Measurements from ENCODE around the gene TUB.

The TUB gene

DNA sequence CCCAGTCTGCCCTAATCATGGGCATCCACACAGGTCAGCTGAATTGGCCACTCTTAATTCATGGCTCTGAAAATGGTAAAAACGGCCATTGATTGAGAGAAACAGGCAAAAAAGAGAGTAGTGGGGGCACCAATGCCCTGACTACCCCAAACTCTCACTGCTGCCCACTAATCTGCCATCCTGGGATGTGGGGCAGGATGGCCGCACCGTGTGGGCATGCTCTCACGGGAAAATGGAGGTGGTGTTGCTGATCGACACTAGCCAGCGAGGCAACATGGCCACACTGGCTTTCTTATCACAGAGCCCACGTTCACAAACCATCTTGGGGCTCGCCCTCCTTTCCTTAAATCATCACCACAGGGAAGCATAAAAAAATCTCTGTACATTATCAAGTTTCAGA lies 11.2 kb upstream of the TUB start:
- no peak for DNase-seq

DNA sequence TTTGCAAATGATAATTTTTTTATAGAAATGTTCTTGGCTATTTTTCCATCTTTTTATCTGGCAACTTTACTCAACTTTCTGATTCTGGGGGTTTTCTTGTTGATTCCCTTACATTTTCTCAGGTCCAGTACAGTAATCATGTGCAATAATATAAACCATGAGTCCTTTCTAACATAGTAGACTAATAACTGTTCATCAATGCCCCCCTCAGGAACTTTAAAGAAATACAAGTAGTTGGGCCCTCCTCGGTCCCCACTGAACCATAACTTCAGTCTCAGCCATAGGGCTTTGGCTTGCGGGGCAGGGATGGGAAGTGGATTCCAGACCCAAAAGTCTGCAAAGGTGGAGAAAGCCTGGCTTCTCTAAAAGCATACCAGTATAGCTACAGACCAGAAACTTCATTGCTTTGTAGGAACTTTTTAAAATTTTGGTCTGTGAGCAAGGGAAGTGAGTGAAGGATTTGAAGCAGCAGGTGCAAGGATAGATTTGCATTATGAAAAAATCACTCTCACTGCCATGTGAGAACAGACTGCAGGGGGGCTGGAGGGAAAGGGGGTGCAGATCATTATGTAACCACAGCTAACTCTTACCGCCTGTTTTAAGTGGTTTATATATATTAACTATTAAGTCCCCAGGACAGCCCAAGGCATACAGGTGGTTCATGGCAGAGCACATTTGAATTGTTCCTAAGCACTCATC lies 10.4 kb upstream of the TUB start:
- DNase-seq: no peak

DNA sequence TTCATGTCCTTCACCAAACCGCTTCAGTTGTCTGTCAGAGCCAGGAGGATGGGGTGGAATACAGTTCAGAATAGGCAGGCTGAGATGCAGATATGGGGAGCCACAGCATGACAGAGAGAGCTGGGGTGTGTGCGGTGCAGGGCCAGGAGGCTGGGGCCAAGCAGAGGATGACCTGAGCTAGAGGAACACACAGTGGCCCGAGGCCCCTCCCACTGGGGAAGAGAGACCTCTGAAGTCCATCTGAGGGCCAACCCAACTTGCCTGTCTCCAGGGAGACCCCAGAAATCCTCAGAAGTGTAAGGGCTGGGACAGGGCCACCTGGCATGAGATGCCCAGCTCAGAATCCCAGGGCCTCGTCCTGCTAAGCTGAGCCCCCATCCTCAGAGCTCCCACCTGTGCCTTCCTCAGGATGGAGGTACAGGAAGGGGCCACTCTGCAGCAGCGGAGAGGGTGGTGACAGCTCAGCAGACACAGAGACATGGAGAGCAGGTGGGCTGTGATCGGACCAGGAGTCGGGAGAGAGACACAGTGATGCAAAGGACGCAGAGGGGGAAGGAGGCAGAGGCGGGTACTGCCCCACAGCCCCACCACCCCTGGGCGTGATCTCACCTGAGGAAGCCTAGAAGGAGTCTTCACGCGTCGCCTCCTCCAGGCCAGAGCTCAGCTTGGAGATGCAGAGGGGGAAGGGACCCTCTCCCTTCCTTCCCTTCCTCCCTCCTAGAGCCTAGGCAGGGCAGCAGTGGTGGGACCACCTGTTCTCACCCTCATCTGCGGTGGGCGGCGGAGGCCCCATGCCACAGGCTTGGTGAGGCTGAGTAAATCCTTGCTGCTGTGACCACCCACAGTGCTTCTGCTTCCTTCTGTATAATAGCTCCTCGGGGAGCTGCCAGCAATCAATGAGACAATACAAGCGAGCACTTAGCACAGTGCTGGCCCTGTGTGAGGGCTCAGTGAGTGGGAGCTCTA lies 9.1 kb upstream of the TUB start:
- DNase-seq: no peak

DNA sequence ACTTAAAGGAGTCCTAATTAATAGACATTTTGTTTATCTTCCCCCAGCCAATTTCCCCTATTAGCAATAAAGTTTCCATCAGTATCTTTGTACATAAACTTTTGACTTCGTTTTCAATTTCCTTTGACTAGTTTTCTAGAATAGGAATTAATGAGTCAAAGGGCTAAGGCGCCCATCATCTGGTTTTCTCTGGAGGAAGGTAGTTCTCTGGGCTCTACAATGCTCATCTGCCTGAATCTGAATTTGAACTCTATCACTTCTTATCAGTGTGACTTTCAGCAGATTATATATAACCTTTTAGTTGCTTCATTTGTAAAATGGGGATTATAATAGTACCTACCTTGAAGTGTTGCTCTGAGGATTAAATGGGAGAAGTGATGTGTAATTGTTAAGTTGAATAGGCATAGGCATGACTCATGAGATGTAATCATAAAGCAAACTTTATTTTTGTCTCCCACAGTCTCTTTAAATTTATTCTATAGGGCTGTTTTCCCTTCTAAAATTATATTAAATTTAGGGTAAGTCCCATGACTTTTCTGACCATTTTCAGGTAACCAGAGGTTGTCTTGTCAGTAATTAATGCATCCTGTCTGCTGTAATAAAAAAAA lies 5.8 kb upstream of the TUB start:
- DNase-seq: no peak

DNA sequence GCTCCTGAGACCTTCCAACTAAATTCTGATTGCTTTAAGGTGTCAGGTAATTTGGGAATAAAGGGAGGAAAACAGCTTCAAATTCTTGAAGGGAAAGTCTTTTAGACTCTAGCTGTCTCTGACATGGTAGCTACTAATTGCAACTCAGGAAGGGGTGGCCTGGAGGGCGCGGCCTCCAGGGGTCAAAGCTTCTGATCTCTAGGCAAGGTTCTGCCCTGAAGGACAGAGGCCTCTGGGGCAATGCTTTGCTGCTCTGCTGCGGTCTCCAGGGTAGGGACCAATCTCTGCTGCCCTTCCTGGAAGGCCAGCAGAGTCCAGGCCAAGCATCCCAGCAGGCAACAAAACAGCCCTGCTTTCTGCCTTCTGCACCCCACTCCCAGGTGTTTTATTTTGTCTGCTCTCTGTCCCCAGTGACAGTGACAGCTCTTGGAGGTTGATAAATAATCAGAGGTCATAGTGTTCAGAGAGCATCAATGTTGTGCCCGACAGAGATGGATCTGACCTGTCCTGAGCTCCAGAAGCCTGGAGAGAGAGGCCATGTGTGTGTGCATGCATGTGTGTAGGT lies 1.8 kb upstream of the TUB start:
- DNase-seq: no peak

DNA sequence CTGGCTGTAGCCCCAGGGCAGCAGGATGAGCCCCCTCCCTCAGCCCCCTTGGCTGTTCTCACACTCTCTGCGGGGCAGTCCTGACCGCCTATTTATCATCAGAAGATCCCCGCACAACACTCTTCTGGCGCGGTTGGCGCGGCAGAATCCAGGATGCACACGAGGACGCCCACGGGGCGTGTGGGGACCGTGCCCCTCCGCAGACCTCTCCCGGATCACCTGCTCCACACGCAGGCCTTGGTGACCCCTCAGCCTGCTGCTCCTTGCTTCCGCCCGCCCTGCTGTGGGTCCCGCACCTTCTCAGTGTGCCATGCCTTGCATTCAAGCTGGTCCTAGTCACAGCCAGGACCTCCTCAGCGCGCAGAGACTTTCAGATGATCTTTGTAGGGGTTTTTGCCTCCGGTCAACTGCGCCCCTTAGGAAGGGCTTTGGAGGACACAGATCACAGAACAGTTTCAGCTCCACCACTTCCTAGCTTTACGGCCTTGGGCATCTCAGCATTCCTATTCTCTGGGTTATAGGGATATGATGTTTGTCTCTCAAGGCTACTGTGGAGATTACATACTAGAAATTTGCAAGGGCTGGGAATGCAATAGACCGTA lies 841 bp upstream of the TUB start:
- DNase-seq: no peak

DNA sequence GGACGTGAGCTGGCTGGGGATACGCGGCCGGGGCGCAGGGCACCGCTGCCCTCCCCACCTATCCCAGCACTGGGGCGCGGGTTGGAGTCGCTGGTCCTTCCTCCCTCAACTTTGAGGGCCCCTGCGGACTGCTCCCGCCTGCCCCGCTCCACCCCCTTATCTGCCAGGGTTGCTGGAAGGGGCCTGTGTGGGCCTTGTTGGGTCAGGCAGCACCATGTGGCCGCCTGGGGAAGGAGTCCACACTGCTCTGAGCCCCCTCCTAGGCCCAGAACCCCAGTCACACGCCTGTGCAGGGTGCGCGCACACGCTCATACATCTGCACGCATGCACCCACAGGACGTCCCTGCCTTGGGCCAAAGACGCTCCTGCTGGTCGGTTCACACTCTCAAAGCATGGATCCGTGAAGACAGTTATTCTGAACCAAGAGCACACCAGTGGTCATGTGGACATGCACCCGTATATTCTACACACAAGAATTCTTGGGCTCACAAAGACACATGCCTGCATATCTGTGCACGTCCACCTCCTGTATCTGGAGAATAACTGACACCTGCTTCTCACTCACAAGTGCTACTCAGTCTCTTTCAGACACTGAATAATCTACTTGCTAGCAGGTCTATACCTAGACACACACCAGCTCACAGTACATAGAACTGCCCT lies 710 bp downstream of the TUB start:
- no peak for DNase-seq

DNA sequence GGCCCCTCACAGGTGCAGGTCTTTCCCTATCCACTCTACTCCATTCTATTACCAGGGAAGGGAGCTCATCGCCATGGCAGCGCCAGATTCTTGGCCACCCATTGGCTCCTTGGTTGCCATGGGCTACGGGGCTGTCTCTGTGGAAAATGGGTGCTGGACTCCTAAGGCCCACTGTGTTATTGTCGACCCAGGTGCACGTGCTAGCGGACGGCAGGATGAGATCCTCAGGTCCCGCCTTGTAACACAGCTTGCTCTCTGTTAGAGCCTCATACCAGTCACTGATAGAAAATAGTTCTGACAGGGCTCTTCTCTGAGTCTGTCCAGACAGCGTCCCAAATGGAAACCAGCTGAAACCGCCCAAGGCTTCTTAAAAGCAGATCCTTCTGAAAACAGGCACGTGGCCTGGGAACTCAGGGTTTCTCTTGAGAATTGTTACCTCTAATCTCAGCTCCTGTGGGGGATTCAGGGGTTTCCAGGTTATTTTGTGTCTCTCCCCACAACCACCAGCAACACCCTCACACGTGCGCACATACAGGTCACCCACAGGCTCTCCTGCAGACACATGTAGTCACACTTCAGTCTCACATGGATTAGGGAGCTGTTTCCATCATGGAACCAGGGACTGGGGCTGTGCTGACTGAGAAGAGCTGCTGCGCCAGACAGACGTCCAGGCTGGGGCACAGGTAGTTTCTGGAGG lies 1.5 kb downstream of the TUB start:
- DNase-seq: no peak

DNA sequence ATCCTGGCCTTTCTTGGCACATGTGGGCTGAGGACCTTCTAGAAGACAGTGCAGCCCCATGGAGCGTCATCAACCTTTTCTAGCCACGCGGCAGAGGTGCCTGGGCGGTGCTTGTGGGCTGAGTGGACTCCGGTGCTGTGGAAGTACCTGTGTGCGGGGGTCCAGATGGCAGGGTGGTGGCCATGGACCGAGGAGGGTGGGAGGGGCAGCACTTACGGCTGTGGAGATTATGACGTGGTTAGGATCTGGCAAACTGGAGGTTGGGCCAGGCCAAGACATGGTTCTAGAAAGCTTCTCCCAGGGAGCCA lies 2.0 kb downstream of the TUB start:
- DNase-seq: no peak

DNA sequence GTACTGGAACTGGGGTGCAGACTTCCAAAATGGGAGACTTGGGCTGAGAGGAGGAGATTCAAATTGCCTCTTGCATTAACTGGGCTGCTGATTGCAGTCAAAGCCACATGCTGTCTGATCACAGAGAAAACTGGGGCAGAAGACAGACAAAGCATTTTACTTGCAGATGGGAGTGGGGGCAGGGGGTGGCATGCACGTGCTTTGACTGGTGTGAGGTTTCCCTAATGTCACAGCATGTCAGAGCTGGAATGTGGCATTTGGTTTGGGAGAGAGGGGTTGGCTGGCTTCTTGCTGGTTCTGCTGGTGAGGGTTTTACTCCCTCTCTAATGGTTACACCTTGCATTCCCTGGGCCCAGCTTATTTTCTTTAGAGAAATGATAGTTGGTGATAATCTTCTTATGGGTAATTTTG lies 2.9 kb downstream of the TUB start:
- no peak for DNase-seq

DNA sequence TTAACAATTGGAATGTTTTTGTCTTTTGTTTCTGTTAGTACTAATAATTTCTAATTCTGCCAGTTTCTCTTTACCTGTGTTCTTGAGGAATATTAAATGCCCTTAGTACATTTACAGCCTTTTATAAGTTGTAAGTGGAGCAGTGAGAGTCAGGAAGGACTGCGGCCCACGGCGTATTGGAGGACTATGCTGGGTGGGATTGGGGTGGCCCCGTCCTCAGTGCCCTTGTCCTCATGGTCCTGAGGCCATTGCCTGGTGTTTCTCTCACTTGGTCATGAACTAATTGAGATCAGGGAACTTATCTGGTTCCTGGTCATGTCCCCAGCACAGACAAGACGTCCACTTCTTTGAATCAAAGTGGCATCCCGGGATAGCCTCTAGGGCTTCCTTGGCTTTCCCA lies 3.3 kb downstream of the TUB start:
- no peak for DNase-seq

DNA sequence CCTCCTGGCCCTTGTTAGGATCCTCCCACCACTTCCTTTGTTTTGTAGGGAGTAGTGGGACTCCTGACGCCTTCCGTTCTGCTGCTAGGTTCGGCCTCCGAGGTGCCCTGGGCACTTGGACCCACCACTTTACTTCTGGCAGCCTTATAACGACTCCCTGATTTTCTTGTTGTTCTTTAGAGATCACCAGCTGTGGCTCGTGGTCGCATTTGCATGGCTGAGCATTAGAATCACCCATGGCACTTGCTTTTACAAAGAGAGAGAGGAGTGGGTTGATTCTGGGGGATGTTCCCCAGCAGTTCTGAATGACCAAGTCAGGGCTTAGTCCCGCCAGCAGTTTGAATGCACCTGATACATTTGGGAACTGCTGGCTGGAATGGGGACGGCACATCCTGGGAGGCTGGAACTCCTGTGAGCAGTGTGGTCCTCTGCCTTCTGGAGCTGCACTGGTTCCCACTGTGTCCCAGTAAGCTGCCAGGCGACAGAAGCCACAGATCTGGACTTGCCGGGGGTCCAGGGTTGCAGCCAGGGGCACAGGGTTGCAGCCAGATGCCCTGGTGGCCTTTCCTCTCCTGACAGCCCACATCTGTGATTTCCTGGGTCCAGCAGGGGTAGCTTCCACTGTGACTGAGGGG lies 4.1 kb downstream of the TUB start:
- no peak for DNase-seq

DNA sequence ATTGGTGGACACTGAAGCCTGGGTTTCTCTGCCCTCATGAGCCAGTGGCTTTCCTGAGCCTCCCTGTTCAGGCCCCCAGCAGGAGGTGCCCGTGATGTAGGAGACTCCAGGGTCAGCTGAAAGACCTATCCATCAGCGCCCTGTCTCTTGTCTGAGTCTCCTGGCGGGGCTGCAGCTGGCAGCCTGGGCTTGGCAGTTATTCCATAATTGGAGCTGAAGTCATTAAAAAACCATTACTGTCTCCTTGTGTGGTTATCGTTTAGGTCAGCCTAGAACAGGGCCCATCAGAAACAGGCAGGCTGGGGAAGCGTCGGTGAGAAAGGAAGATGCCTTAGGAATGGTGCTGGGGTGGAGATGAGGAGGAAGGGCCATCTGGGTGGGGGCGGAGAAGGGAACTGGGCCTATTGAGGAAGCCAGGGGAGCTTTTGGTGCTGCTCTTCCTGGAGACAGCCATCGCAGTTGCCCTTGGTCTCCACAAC lies 5.0 kb downstream of the TUB start:
- no peak for DNase-seq

DNA sequence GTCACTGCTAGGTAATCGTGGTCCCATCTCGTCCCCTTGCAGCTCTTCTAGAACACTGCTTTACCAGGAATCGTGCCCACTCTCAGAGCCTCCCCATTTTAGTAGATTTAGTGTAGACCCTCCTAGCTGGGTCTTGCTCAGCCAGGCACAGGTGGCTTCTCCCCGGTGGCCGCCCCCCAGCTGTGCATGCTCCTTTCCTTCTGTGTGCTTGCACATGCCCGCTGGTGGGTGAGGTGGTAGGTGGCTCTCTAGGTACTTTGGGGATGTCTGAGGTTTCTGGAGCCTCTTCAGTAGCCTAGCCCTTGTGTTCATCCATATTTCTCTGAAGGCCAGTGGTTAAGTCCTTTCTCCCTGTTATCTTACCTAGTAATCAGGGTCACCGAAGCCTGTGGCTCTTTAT lies 5.6 kb downstream of the TUB start:
- no peak for DNase-seq

DNA sequence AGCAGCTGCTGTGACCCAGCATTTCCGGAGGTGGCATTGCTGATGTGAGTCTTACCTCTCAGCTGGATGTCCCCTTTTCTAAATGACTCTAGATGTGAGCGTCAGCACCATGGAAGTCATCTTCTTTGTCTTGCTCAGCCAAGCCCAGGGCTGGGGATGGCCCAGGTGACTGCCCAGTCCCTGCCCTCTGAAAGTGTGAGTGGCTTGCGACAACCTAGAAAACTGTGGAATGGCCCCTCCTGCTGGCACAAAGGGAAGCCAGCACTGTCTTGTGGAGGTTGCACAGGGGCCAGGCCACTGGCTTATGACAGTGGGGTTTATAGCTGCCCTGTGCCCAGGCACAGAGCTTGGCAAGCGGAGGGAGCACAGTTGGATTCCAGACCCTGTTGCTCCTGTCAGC lies 6.2 kb downstream of the TUB start:
- no peak for DNase-seq

DNA sequence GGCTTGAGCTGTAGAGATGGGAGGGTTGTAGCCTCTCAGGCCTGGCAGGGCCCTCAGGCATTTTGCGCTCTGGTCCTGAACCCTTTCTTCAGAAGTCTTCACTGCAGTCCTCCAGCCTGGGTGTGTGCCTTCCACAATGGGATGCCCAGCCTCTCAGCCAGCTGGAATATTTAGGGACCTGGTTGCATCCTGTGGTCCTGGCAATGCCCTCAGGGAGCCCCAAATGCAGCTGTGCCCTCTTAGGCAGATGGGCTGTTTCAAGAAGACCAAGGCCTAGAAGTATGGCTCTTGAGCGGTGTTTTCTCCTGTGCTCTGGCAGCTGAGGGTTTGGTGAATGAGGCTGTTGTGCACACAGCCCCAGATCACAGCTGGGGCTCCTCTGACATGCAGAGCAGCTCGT lies 6.7 kb downstream of the TUB start:
- no peak for DNase-seq

DNA sequence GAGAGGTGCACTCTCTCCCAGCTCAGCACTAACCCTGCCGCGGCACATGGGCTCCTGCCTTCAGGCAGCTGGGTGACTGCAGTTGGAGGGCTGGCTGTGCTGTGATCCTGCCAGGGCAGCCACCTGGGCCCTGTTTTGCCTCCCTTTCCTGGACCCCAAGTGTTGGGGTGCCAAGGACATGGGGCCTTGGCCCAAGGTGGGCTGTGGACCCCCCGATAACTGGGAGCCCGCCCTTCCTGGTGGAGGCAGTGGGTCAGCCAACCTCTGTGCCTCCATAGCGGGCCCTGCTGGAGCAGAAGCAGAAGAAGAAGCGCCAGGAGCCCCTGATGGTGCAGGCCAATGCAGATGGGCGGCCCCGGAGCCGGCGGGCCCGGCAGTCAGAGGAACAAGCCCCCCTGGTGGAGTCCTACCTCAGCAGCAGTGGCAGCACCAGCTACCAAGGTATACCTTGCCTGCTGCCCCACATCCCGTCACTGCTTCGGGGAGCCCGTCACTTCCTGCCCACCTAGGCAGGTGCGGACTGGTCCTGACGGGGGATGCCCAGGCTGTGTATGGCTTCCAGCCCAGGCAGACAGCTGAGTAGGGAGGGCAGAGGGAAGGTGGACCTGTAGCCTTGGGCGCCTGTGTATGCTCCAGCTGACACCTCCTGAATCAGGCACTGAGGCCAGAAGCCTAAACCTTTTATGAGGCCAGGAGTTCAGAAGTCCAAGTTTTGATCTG lies 8.9 kb downstream of the TUB start:
- no peak for DNase-seq

DNA sequence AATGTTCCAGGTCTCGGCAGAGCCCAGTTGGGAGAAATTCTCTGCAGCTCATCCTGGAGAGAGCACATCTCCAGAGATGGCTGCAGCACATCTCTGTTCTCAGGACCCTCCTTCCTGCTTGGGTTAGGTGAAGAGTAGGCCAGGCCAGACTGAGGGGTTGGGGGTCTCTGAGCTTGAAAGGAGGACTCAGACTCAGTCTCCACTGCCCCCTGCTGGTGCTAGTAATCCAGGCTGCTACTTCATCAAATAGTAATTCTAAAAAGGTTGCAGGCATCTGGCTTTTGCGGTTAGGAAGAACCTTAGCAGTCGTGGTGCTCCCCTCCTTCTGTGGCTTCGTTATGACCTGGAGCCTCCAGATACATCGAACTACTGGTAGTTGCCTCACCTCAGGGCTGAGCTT lies 9.7 kb downstream of the TUB start:
- DNase-seq: no peak

DNA sequence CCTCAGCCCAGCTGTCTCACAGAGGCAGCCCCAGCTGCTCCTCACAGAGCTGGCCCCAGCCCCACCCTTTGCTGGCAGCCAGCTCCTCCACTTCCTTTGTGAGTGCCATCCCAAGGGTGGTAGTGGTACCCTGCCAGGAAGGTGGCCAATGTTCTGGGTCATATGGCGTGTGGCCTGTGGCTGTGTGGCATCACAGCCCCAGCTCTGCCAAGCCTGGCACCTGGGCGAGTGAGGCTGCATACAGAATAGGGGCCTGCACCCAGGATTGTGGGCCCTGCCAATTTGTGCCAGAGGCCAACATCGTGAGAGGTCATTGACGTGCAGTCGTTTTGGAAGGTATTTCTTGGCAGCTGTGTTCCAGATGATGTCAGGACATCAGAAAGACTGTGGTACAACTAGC lies 10.7 kb downstream of the TUB start:
- no peak for DNase-seq

DNA sequence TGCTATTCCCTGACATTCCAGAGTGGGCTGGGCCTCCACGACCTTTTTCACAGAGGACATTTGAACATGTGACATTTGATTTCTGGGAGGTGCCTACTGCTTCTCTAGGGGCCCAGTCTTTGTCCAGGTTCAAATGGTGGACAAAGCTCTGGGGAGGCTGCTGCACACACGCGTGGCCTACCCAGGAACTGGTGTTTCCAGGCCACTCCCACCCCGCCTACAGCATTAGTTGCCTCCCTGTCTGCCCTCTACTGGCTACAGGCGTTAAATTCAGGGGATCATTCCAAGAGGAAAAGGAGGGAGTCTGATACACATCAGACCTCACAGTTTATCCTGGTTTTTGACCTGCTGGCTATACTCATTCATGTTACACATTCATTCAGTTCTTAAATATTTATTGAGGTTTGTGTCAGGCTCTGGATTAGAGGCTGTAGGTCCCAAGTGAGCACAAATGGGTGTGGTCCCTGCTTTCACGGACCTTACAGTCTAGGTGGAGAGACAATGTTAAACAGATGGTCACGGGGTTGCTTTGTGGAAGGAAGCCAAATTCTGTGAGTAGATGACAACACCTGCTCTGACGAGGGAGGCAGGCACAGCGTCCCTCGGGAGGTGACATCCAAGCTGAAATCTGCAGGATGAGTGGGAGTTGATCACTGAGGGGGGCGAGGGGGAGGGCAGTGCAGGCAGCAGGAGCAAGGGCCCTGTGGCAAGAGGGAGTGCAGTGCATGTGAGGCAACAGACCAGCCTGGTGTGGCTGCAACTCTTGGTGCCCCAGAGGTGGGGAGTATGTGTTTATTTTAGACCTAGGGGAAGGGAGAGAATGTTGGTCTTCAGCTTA lies 11.8 kb downstream of the TUB start:
- DNase-seq: peak in 1 of 2 donors; percentile 24
